A549 (cell line): ENCODE results near the gene STMN3. TPM values are rescaled to one million over a fixed set of nuclear protein-coding genes. Genes with fewer than 3 reads are reported as not detected.

ENCODE experiments used
- ATAC-seq, 2 experiments: fragments of 200-7000 bp in 1 of 2; fragments of >200 bp in 1 of 2; cut with Nextera tagmentation in 1 of 2; cut with Tn5 transposase in 1 of 2; 3 replicates each; pipeline versions ENCODE4 v1.8.0 to v1.9.1; 2018 to 2020; ENCODE audit warnings: mild to moderate bottlenecking in 1 of 2, moderate library complexity in 1 of 2
- CTCF ChIA-PET: fragments of 300-600 bp; sonication (Branson Sonifier 250); formaldehyde crosslinking; extraction: SDS; loops from one replicate; lab custom pipeline; 2021; ENCODE audit warnings: antibody characterized with exemption, inconsistent platforms; lab: Yijun Ruan, JAX
- POLR2A ChIA-PET: fragments of 350-600 bp; formaldehyde crosslinking; extraction: SDS; loops from one replicate; lab custom pipeline; 2021; ENCODE audit warnings: antibody characterized with exemption, inconsistent platforms; lab: Yijun Ruan, JAX
- DNase-seq, 2 experiments: peaks; one replicate each; pipeline versions ENCODE4 v3.0.0 to v3.0.0-alpha.2; 2011 to 2016; ENCODE audit warnings: low read depth in 1 of 2, low spot score in 1 of 2
- FAIRE-seq: peaks from 2 replicates; lab custom pipeline; 2011; peaks lifted over from hg19 to GRCh38; lab: Jason Lieb, UNC
- H3K27ac ChIP-seq, 2 experiments: fragments of >200 bp; sonication (Bioruptor Twin); formaldehyde crosslinking; 3 replicates each; pipeline ENCODE4 v1.5.1; 2016 to 2017
- H3K4me1 ChIP-seq: fragments of >200 bp; sonication (Bioruptor Twin); formaldehyde crosslinking; 3 replicates; pipeline ENCODE4 v1.6.1; 2016
- H3K4me2 ChIP-seq: fragments of >200 bp; sonication (Bioruptor Twin); formaldehyde crosslinking; 3 replicates; pipeline ENCODE4 v1.6.1; 2016
- H3K4me3 ChIP-seq: fragments of >200 bp; sonication (Bioruptor Twin); formaldehyde crosslinking; 3 replicates; pipeline ENCODE4 v1.5.1; 2016
- H3K9me3 ChIP-seq: fragments of >200 bp; sonication (Bioruptor Twin); formaldehyde crosslinking; 3 replicates; pipeline ENCODE4 v1.6.1; 2016
- BCL3 ChIP-seq: fragments of >200 bp; sonication (Bioruptor Twin); formaldehyde crosslinking; IDR thresholded peaks from 3 replicates; pipeline ENCODE4 v1.6.1; 2016
- BHLHE40 ChIP-seq: IDR thresholded peaks from 2 replicates; pipeline ENCODE4 v1.6.1; 2012; ENCODE audit warnings: low read depth, low read length, inconsistent platforms
- CBX8 ChIP-seq: fragments of 200-600 bp; sonication (generic); IDR thresholded peaks from 2 replicates; pipeline ENCODE4 v1.6.1; 2016
- CEBPB ChIP-seq, 2 experiments: fragments of >200 bp in 1 of 2; sonication (Bioruptor Twin) in 1 of 2; formaldehyde crosslinking in 1 of 2; IDR thresholded peaks; 2 replicates each; pipeline ENCODE4 v1.6.1; 2012 to 2016
- E2F6 ChIP-seq: IDR thresholded peaks from 2 replicates; pipeline ENCODE4 v1.6.1; 2012; ENCODE audit warnings: low read depth, borderline replicate concordance
- EHF ChIP-seq: fragments of 250-450 bp; sonication (Bioruptor Pico); IDR thresholded peaks from 2 replicates; pipeline ENCODE4 v1.5.0; 2020; ENCODE audit warnings: mild to moderate bottlenecking
- FOSB ChIP-seq: fragments of 250-450 bp; sonication (Bioruptor Pico); IDR thresholded peaks from 2 replicates; pipeline ENCODE4 v1.5.0; 2020; ENCODE audit warnings: mild to moderate bottlenecking, moderate library complexity
- FOSL2 ChIP-seq, 2 experiments: fragments of 450-650 bp in 1 of 2; fragments of >200 bp in 1 of 2; sonication (Bioruptor Twin) in 1 of 2; formaldehyde crosslinking; IDR thresholded peaks; 2 replicates each; pipeline versions ENCODE4 v1.5.0 to v1.6.1; 2016 to 2020; ENCODE audit warnings: mild to moderate bottlenecking in 1 of 2, moderate library complexity in 1 of 2
- HOXA7 ChIP-seq: fragments of 250-450 bp; sonication (Bioruptor Pico); IDR thresholded peaks from 2 replicates; pipeline ENCODE4 v1.5.0; 2020; ENCODE audit warnings: mild to moderate bottlenecking, moderate library complexity
- HOXB13 ChIP-seq: fragments of 250-450 bp; sonication (Bioruptor Pico); IDR thresholded peaks from 2 replicates; pipeline ENCODE4 v1.5.0; 2020; ENCODE audit warnings: low read depth, mild to moderate bottlenecking, moderate library complexity
- JUN ChIP-seq, 2 experiments: fragments of >200 bp; sonication (Bioruptor Twin); formaldehyde crosslinking; IDR thresholded peaks; 2 replicates in 1 of 2; 3 replicates in 1 of 2; pipeline ENCODE4 v1.6.1; 2016 to 2017
- JUNB ChIP-seq: fragments of >200 bp; sonication (Bioruptor Twin); formaldehyde crosslinking; IDR thresholded peaks from 2 replicates; pipeline ENCODE4 v1.6.1; 2016
- MAFK ChIP-seq: fragments of 450-650 bp; IDR thresholded peaks from 2 replicates; pipeline ENCODE4 v1.6.1; 2014; ENCODE audit not compliant: partially characterized antibody
- NFE2L2 ChIP-seq: fragments of 150-350 bp; conservative IDR thresholded peaks from 2 replicates; pipeline ENCODE4 v1.6.1; 2014; ENCODE audit warnings: low read length
- NR3C1 ChIP-seq: fragments of >200 bp; sonication (Bioruptor Twin); formaldehyde crosslinking; IDR thresholded peaks from 3 replicates; pipeline ENCODE4 v1.6.1; 2017
- POLR2A ChIP-seq: IDR thresholded peaks from 2 replicates; pipeline ENCODE4 v1.6.1; 2012; ENCODE audit warnings: mild to moderate bottlenecking, low read length
- REST ChIP-seq: fragments of 200-600 bp; sonication (generic); IDR thresholded peaks from 2 replicates; pipeline ENCODE4 v1.6.1; 2016; ENCODE audit warnings: antibody characterized with exemption, mild to moderate bottlenecking, moderate library complexity
- RFX5 ChIP-seq: fragments of 450-650 bp; IDR thresholded peaks from 2 replicates; pipeline ENCODE4 v1.7.1; 2014; ENCODE audit warnings: antibody characterized with exemption, mild to moderate bottlenecking, moderate library complexity
- SMC3 ChIP-seq: fragments of >200 bp; sonication (Bioruptor Twin); formaldehyde crosslinking; IDR thresholded peaks from 3 replicates; pipeline ENCODE4 v1.6.1; 2018; ENCODE audit warnings: inconsistent platforms
- TFCP2L1 ChIP-seq: fragments of 250-450 bp; sonication (Bioruptor Pico); IDR thresholded peaks from 2 replicates; pipeline ENCODE4 v1.5.0; 2021; ENCODE audit warnings: mild to moderate bottlenecking
- ZC3H11A ChIP-seq: fragments of 450-650 bp; IDR thresholded peaks from 2 replicates; pipeline ENCODE4 v1.6.1; 2014; ENCODE audit warnings: antibody characterized with exemption, mild to moderate bottlenecking
- ZNF302 ChIP-seq: fragments of 250-450 bp; sonication (Bioruptor Pico); IDR thresholded peaks from 2 replicates; pipeline ENCODE4 v1.9.0; 2021; ENCODE audit warnings: inconsistent platforms, mild to moderate bottlenecking, moderate library complexity
- WGBS: methylation state at CpG from one replicate; pipeline ENCODE4 v1.1.6; 2017; ENCODE audit errors: missing lambda C conversion rate; 5-methylcytosine and 5-hydroxymethylcytosine counted together
- polyA plus RNA-seq, 4 experiments: library from polyadenylated mRNA; depleted of rRNA in 3 of 4; stranded (reverse); fragments of >200 nt; fragmentation: RNase III in 1 of 4; extraction: RNeasy Plus Mini Kit Qiagen cat#74134 plus additional on column Dnase treatment in 1 of 4; gene quantifications; 2 replicates in 3 of 4; 3 replicates in 1 of 4; pipeline ENCODE4 v1.2.3, GENCODE V29; 2011 to 2017

STMN3 gene
- polyA plus RNA-seq, 2 of the 4 experiments (the other 2 are of a cell fraction) = 2.8 to 3.2 TPM

GRCh38 chr20:63702036-63702665 is 48.9 kb upstream of the STMN3 start:
- WGBS = 94% methylated on average over 15 of the region's 16 CpGs
- no peaks in the 10 kb centered on the region for H3K9me3 ChIP-seq
- H3K4me3 ChIP-seq = no peak overlapping the region
- ATAC-seq (no peak), FAIRE-seq (no peak), DNase-seq (no peak)
- peak overlapping the region in 1 of 2 experiments; percentile 94; a peak in 2 of 6 replicates for H3K27ac ChIP-seq
- no peak overlapping the region for H3K4me2 ChIP-seq
- TF ChIP-seq EHF (CRISPR knock-in tag) = no peak
- no peak for TF ChIP-seq HOXB13 (CRISPR knock-in tag)
- TF ChIP-seq NR3C1 = no peak
- no peak for TF ChIP-seq CEBPB (IDR thresholded peaks at IDR 0.05)
- TF ChIP-seq NFE2L2 = no peak
- TF ChIP-seq HOXA7 (CRISPR knock-in tag) = no peak
- TF ChIP-seq CBX8 = no peak
- TF ChIP-seq JUNB = no peak
- no peak for TF ChIP-seq SMC3
- no peak for TF ChIP-seq FOSB (CRISPR knock-in tag)
- no peak for TF ChIP-seq ZC3H11A
- TF ChIP-seq BHLHE40 = no peak
- TF ChIP-seq POLR2A = no peak
- TF ChIP-seq MAFK = no peak
- no peak for TF ChIP-seq BCL3
- TF ChIP-seq TFCP2L1 = no peak
- TF ChIP-seq E2F6 = no peak
- CTCF ChIA-PET = interaction anchor here (0.7 to 2.1 kb wide), 4 partner anchors 80 to 272 kb away, joined by 3 to 7 read pairs (median 4); partner anchors contain the start of gene PTK6
- H3K4me1 ChIP-seq = peaks cover 44% of the 10 kb centered on the region
- POLR2A ChIA-PET = interaction anchor here (1.2 kb wide), 1 partner anchor 34 kb away, joined by 3 read pairs; the partner anchor contains the start of gene LIME1

GRCh38 chr20:63701329-63702035 is 48.3 kb upstream of the STMN3 start:
- POLR2A ChIA-PET = no interaction called here
- DNase-seq (no peak), FAIRE-seq (no peak), ATAC-seq (0 out of 6 replicates have a peak, but pooled peaks of 1 of the 2 experiments have one; percentile 0)
- H3K4me2 ChIP-seq = no peak overlapping the region
- CTCF ChIA-PET = interaction anchor here (0.7 to 2.1 kb wide), 2 partner anchors 81 to 164 kb away, joined by 3 to 7 read pairs; partner anchors contain the start of gene PTK6
- H3K27ac ChIP-seq = peak overlapping the region in 1 of 2 experiments; percentile 94; a peak in 3 of 6 replicates
- no peaks in the 10 kb centered on the region for H3K9me3 ChIP-seq
- H3K4me3 ChIP-seq = no peak overlapping the region
- WGBS = 73% methylated on average over 3 of the region's 14 CpGs
- no peak for TF ChIP-seq JUN (IDR thresholded peaks at IDR 0.05)
- no peak for TF ChIP-seq FOSL2 (IDR thresholded peaks at IDR 0.05)
- TF ChIP-seq FOSL2 (CRISPR knock-in tag; IDR thresholded peaks at IDR 0.05) = no peak
- TF ChIP-seq RFX5 = no peak
- TF ChIP-seq ZNF302 = no peak
- TF ChIP-seq REST = no peak
- TF ChIP-seq NFE2L2 = no peak
- TF ChIP-seq, all 56 proteins: peak for 0
- peaks cover 40% of the 10 kb centered on the region for H3K4me1 ChIP-seq
